Transverse colon (tissue), 4 donors: ENCODE results near the gene IL12RB2. TPM values are rescaled to one million over a fixed set of nuclear protein-coding genes. Genes with fewer than 3 reads are reported as not detected.

ENCODE experiments used
- DNase-seq: peaks from one replicate; pipeline ENCODE4 v3.0.0-alpha.2; 2019
- H3K27ac ChIP-seq, 4 donors: fragments of 200-600 bp; sonication (generic); 2 replicates each; pipeline ENCODE4 v1.5.1; 2016 to 2018; ENCODE audit warnings: inconsistent platforms in 4 of 4
- H3K27me3 ChIP-seq: fragments of 200-600 bp; sonication (generic); 2 replicates; pipeline ENCODE4 v1.5.1; 2017; ENCODE audit warnings: inconsistent platforms
- H3K36me3 ChIP-seq, 4 donors: fragments of 200-600 bp; sonication (generic); 2 replicates each; pipeline ENCODE4 v1.5.1; 2017 to 2019; ENCODE audit warnings: inconsistent platforms in 4 of 4
- H3K4me1 ChIP-seq, 4 donors: fragments of 200-600 bp; sonication (generic); 2 replicates each; pipeline ENCODE4 v1.5.1; 2017 to 2020; ENCODE audit warnings: inconsistent platforms in 4 of 4
- H3K4me3 ChIP-seq, 4 donors: fragments of 200-600 bp; sonication (generic); 1 replicate in 1 of 4; 2 replicates in 3 of 4; pipeline versions ENCODE4 v1.5.1 to v1.6.1; 2017 to 2019; ENCODE audit warnings: inconsistent platforms in 4 of 4
- H3K9me3 ChIP-seq, 2 donors: fragments of 200-600 bp; sonication (generic); 2 replicates each; pipeline ENCODE4 v1.5.1; 2017 to 2019; ENCODE audit warnings: inconsistent platforms in 2 of 2
- EP300 ChIP-seq: sonication (generic); formaldehyde crosslinking; IDR thresholded peaks from one replicate; pipeline ENCODE4 v1.6.1; 2017; ENCODE audit warnings: antibody characterized with exemption, low read depth
- POLR2A ChIP-seq: fragments of 450-650 bp; IDR thresholded peaks from one replicate; pipeline ENCODE4 v1.6.1; 2016; ENCODE audit warnings: antibody characterized with exemption, mild to moderate bottlenecking, moderate library complexity
- POLR2AphosphoS5 ChIP-seq, 3 donors: sonication (generic); formaldehyde crosslinking; IDR thresholded peaks; one replicate each; pipeline ENCODE4 v1.6.1; 2016; ENCODE audit warnings: antibody characterized with exemption in 3 of 3
- WGBS, 2 donors: methylation state at CpG; one replicate each; pipeline ENCODE4 v1.1.5; 2018; ENCODE audit warnings: low coverage in 1 of 2; 5-methylcytosine and 5-hydroxymethylcytosine counted together
- in situ Hi-C, 4 donors: fragments of 200-750 bp; cut with MboI; loops; one replicate each; pipeline versions ENCODE4 v1.15.0 to v1.15.1; 2017; ENCODE audit warnings: low sequenced_read_pairs in 3 of 4, low pct_ligation_motif_present in 1 of 4, low pct_unique_long_range_greater_than_20kb in 1 of 4
- intact Hi-C: fragments of 100-400 bp; cut with DNase I; formaldehyde crosslinking; loops from one replicate; pipeline ENCODE4 v1.15.1; 2023; ENCODE audit warnings: low total_unique reads
- total RNA-seq, 4 donors: library from RNA; depleted of rRNA; stranded (reverse); fragments of >200 nt; gene quantifications; one replicate each; pipeline ENCODE4 v1.1.0, GENCODE V29; 2016
- TF ChIP-seq, protein P1 (sequence below), 5 experiments: fragments of 200-600 bp in 3 of 5; fragments of 450-650 bp in 2 of 5; sonication (generic) in 3 of 5; IDR thresholded peaks; 1 replicate in 2 of 5; 2 replicates in 3 of 5; pipeline ENCODE4 v1.5.1; 2016 to 2017; ENCODE audit warnings: antibody characterized with exemption in 5 of 5, inconsistent platforms in 3 of 5, mild to moderate bottlenecking in 2 of 5, moderate library complexity in 1 of 5

IL12RB2 gene
- total RNA-seq, 4 donors from 2014 or later, result 1.2 to 3.3 TPM; not detected in 2

DNA sequence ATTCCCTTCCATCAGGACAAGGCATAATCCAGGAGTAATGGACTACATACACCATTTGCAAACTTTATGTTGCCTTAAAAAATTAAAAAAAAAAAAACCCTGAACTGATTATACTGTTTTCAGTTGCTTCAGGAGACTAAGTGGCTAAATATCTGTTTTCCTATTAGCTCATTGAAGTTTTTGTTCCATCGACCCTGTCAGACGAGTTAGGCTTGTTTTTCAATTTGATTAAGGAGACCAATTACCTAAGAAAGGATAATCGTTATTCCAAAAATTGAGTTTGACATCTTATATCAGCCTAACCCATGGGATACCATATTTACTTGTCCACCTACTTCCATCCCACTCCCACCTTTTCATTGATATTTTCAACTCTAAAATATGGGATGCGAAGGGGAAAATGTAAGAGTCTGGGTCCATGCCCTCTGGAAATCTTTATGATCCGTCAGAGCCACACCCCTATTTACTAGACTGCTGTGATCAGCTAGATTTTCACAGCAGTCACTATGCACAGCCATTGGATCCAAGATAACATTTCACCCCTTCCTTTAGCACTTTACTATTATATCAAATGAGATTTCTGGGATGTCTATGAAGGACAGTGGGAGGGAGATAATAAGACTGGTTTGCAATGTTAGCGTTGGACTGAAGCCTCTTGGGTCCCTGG is 41.0 kb downstream of the IL12RB2 start:
- H3K27me3 ChIP-seq, result no peaks in the 10 kb centered on the region
- 67 to 71% methylated on average over 6 of the region's 6 CpGs for WGBS, 2 donors
- no peak overlapping the region for H3K27ac ChIP-seq
- no peaks in the 10 kb centered on the region for H3K4me1 ChIP-seq
- H3K36me3 ChIP-seq, result no peaks in the 10 kb centered on the region
- no peak overlapping the region for H3K4me3 ChIP-seq
- in situ Hi-C loops, result loop anchor here (5.0 to 10.0 kb wide), 3 partner anchors 146 to 156 kb away; no protein-coding TSS in a partner anchor
- no peak for TF ChIP-seq EP300
- TF ChIP-seq POLR2AphosphoS5 (IDR thresholded peaks at IDR 0.05), result no peak
- TF ChIP-seq, protein P1, sequence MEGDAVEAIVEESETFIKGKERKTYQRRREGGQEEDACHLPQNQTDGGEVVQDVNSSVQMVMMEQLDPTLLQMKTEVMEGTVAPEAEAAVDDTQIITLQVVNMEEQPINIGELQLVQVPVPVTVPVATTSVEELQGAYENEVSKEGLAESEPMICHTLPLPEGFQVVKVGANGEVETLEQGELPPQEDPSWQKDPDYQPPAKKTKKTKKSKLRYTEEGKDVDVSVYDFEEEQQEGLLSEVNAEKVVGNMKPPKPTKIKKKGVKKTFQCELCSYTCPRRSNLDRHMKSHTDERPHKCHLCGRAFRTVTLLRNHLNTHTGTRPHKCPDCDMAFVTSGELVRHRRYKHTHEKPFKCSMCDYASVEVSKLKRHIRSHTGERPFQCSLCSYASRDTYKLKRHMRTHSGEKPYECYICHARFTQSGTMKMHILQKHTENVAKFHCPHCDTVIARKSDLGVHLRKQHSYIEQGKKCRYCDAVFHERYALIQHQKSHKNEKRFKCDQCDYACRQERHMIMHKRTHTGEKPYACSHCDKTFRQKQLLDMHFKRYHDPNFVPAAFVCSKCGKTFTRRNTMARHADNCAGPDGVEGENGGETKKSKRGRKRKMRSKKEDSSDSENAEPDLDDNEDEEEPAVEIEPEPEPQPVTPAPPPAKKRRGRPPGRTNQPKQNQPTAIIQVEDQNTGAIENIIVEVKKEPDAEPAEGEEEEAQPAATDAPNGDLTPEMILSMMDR (IDR thresholded peaks at IDR 0.05), result no peak
- DNase-seq, result no peak
- no peaks in the 10 kb centered on the region for H3K9me3 ChIP-seq
- intact Hi-C loops, result loop anchor here (1.0 kb wide), 1 partner anchor 152 kb away; no protein-coding TSS in a partner anchor

DNA sequence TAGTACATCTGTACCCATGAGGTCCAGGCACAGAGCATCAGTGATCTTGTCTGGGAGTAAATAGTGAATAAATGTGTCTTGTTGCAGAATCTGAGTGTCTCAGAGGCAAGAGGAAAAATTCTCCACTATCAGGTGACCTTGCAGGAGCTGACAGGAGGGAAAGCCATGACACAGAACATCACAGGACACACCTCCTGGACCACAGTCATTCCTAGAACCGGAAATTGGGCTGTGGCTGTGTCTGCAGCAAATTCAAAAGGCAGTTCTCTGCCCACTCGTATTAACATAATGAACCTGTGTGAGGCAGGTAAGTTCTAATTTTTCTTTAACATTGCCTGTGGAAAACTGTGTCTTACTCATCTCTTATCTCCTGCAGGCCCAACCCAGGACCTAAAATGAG is 43.1 kb downstream of the IL12RB2 start:
- no peaks in the 10 kb centered on the region for H3K4me1 ChIP-seq
- WGBS, 2 donors, result 70% methylated on average over 2 of the region's 2 CpGs; no CpG with 5 or more reads in 1 of the 2 donors
- intact Hi-C loops, result no loop called here
- DNase-seq, result no peak
- no peaks in the 10 kb centered on the region for H3K36me3 ChIP-seq
- TF ChIP-seq POLR2A (no peak), POLR2AphosphoS5 (IDR thresholded peaks at IDR 0.05) (no peak), EP300 (no peak)
- TF ChIP-seq, protein P1 (IDR thresholded peaks at IDR 0.05), result no peak
- in situ Hi-C loops, result no loop called here
- no peaks in the 10 kb centered on the region for H3K9me3 ChIP-seq
- no peak overlapping the region for H3K27ac ChIP-seq
- no peaks in the 10 kb centered on the region for H3K27me3 ChIP-seq
- no peak overlapping the region for H3K4me3 ChIP-seq

DNA sequence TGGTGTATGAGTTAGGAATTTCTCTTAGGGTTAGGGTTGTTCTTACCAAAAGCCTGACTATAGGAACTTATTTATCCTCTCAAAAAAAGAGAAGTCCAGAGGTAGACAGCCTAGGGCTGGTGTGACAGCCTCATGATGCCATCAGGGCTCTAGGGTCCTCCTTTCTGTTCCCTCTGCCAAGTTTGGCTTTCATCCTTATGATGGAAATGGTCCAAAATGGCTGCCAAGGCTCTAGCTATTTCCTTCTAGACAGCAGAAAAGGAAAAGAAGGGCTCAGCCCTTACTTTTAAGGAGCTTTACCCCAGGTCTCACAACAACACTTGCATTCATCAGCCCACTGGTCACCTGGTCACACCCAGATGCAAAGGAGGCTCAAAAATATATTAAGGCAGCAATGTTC is 44.5 kb downstream of the IL12RB2 start:
- Histone ChIP-seq H3K27ac (no peak overlapping the region), H3K36me3 (no peaks in the 10 kb centered on the region), H3K4me1 (no peaks in the 10 kb centered on the region), H3K9me3 (no peaks in the 10 kb centered on the region), H3K27me3 (no peaks in the 10 kb centered on the region), H3K4me3 (no peak overlapping the region)
- DNase-seq, result no peak
- in situ Hi-C loops (no loop called here), intact Hi-C loops (no loop called here)
- TF ChIP-seq POLR2AphosphoS5 (IDR thresholded peaks at IDR 0.05), result no peak
- TF ChIP-seq, protein P1 (IDR thresholded peaks at IDR 0.05), result no peak

- intact Hi-C loops, result no loop called here
Observed at GRCh38 chr1:67355745-67356424, 48.2 kb downstream of the IL12RB2 start.

More at GRCh38 chr1:67355745-67356424, 48.2 kb downstream of the IL12RB2 start:
- H3K27me3 ChIP-seq, result no peaks in the 10 kb centered on the region
- H3K4me3 ChIP-seq, result no peak overlapping the region
- no peak overlapping the region for H3K27ac ChIP-seq
- no peaks in the 10 kb centered on the region for H3K36me3 ChIP-seq
- WGBS, 2 donors, result 90 to 96% methylated on average over 3 of the region's 3 CpGs
- H3K4me1 ChIP-seq, result no peaks in the 10 kb centered on the region
- in situ Hi-C loops, result no loop called here
- H3K9me3 ChIP-seq, result no peaks in the 10 kb centered on the region
- TF ChIP-seq EP300, result no peak
- no peak for TF ChIP-seq POLR2AphosphoS5 (IDR thresholded peaks at IDR 0.05)
- TF ChIP-seq POLR2A, result no peak
- TF ChIP-seq, protein P1 (IDR thresholded peaks at IDR 0.05), result no peak
- no peak for DNase-seq
